HepG2 (cell line): ENCODE data around the gene MEPE. TPM values are rescaled to one million over a fixed set of nuclear protein-coding genes. Genes with fewer than 3 reads are reported as not detected.

Source experiments
- ATF7-NPFF ChIP-seq: sonication (generic); formaldehyde crosslinking; IDR thresholded peaks from 2 replicates; pipeline ENCODE4 v1.8.1; 2023; ENCODE audit warnings: mild to moderate bottlenecking, low read depth, missing genetic modification reagents, moderate library complexity
- HES4 ChIP-seq: sonication (generic); formaldehyde crosslinking; IDR thresholded peaks from 2 replicates; pipeline ENCODE4 v1.9.0; 2021; ENCODE audit warnings: mild to moderate bottlenecking, missing genetic modification reagents, borderline replicate concordance
- HIVEP1 ChIP-seq: sonication (generic); formaldehyde crosslinking; IDR thresholded peaks from 2 replicates; pipeline ENCODE4 v1.4.0; 2020; ENCODE audit warnings: mild to moderate bottlenecking, missing genetic modification reagents
- HNF4G ChIP-seq, 2 experiments: sonication (generic) in 1 of 2; formaldehyde crosslinking in 1 of 2; IDR thresholded peaks; 2 replicates each; pipeline versions ENCODE4 v1.4.0 to v1.6.1; 2011 to 2020; ENCODE audit warnings: borderline replicate concordance in 2 of 2, low read depth in 2 of 2, mild to moderate bottlenecking in 2 of 2, low read length in 1 of 2, missing genetic modification reagents in 1 of 2, moderate library complexity in 1 of 2
- KAT7 ChIP-seq: IDR thresholded peaks from 2 replicates; pipeline ENCODE4 v1.6.1; 2018; ENCODE audit warnings: borderline replicate concordance, missing compliant biosample characterization
- KDM2A ChIP-seq: sonication (generic); formaldehyde crosslinking; IDR thresholded peaks from 2 replicates; pipeline ENCODE4 v1.4.0; 2020; ENCODE audit warnings: low read depth, missing genetic modification reagents, borderline replicate concordance
- NCOA1 ChIP-seq: sonication (generic); formaldehyde crosslinking; IDR thresholded peaks from 2 replicates; pipeline ENCODE4 v1.9.0; 2021; ENCODE audit warnings: missing genetic modification reagents
- NFYC ChIP-seq: IDR thresholded peaks from 2 replicates; pipeline ENCODE4 v1.6.1; 2016; ENCODE audit warnings: missing genetic modification reagents, missing compliant biosample characterization
- PHF20 ChIP-seq: sonication (generic); formaldehyde crosslinking; IDR thresholded peaks from 2 replicates; pipeline ENCODE4 v1.5.0; 2020; ENCODE audit warnings: mild to moderate bottlenecking, missing genetic modification reagents
- POGZ ChIP-seq: sonication (generic); formaldehyde crosslinking; IDR thresholded peaks from 2 replicates; pipeline ENCODE4 v1.4.0; 2020; ENCODE audit warnings: mild to moderate bottlenecking, missing genetic modification reagents
- RFX1 ChIP-seq: fragments of 450-650 bp; IDR thresholded peaks from 2 replicates; pipeline ENCODE4 v1.6.1; 2017
- RNF2 ChIP-seq: fragments of 450-650 bp; conservative IDR thresholded peaks from 2 replicates; pipeline ENCODE4 v1.6.1; 2016; ENCODE audit warnings: low read depth
- SRSF1 ChIP-seq: fragments of 200-400 bp; formaldehyde crosslinking; optimal IDR thresholded peaks from 2 replicates; pipeline ENCODE3; 2017; ENCODE audit warnings: mild to moderate bottlenecking, low read depth, low read length, moderate library complexity
- U2AF2 ChIP-seq: fragments of 200-400 bp; formaldehyde crosslinking; IDR thresholded peaks from 2 replicates; pipeline ENCODE4 v1.6.1; 2017; ENCODE audit warnings: low read depth, mild to moderate bottlenecking, low read length
- XBP1 ChIP-seq: sonication (generic); formaldehyde crosslinking; IDR thresholded peaks from 2 replicates; pipeline ENCODE4 v1.5.0; 2020; ENCODE audit warnings: missing genetic modification reagents
- ZBTB39 ChIP-seq: sonication (generic); formaldehyde crosslinking; IDR thresholded peaks from 2 replicates; pipeline ENCODE4 v1.5.0; 2020; ENCODE audit warnings: missing genetic modification reagents
- ZFP82 ChIP-seq: sonication (generic); formaldehyde crosslinking; IDR thresholded peaks from 2 replicates; pipeline ENCODE4 v1.5.1; 2020; ENCODE audit warnings: mild to moderate bottlenecking, missing genetic modification reagents, borderline replicate concordance
- ZNF10 ChIP-seq: sonication (generic); formaldehyde crosslinking; IDR thresholded peaks from 2 replicates; pipeline ENCODE4 v1.4.0; 2020; ENCODE audit warnings: mild to moderate bottlenecking, low read depth, missing genetic modification reagents, borderline replicate concordance
- ZNF232 ChIP-seq: sonication (generic); formaldehyde crosslinking; IDR thresholded peaks from 2 replicates; pipeline ENCODE4 v1.4.0; 2020; ENCODE audit warnings: missing genetic modification reagents, borderline replicate concordance
- ZNF331 ChIP-seq: sonication (generic); formaldehyde crosslinking; IDR thresholded peaks from 2 replicates; pipeline ENCODE4 v1.4.0; 2020; ENCODE audit warnings: missing genetic modification reagents
- ZNF33B ChIP-seq: sonication (generic); formaldehyde crosslinking; IDR thresholded peaks from 2 replicates; pipeline ENCODE4 v1.5.1; 2020; ENCODE audit warnings: mild to moderate bottlenecking, missing genetic modification reagents
- ZNF512B ChIP-seq: sonication (generic); formaldehyde crosslinking; IDR thresholded peaks from 2 replicates; pipeline ENCODE4 v1.5.1; 2020; ENCODE audit warnings: missing genetic modification reagents, mild to moderate bottlenecking, borderline replicate concordance
- ZNF564 ChIP-seq: sonication (generic); formaldehyde crosslinking; IDR thresholded peaks from 2 replicates; pipeline ENCODE4 v1.8.1; 2023; ENCODE audit warnings: mild to moderate bottlenecking, missing genetic modification reagents
- ZNF569 ChIP-seq: sonication (generic); formaldehyde crosslinking; IDR thresholded peaks from 2 replicates; pipeline ENCODE4 v1.5.0; 2020; ENCODE audit warnings: mild to moderate bottlenecking, missing genetic modification reagents, moderate library complexity, borderline replicate concordance
- ZSCAN25 ChIP-seq: sonication (generic); formaldehyde crosslinking; IDR thresholded peaks from 2 replicates; pipeline ENCODE4 v1.8.0; 2022; ENCODE audit warnings: mild to moderate bottlenecking, missing genetic modification reagents
- polyA plus RNA-seq, 8 experiments: library from polyadenylated mRNA; depleted of rRNA in 3 of 8; stranded (reverse) in 7 of 8; unstranded in 1 of 8; fragments of >200 nt; fragmentation: Illumina TruSeq in 4 of 8; extraction: Trizol in 4 of 8; gene quantifications; 2 replicates each; pipeline versions ENCODE4 v1.2.1 to v1.2.3, GENCODE V29; 2011 to 2016; ENCODE audit warnings: low read depth in 4 of 8, missing spikeins in 1 of 8, mixed read lengths in 1 of 8; ENCODE audit not compliant: insufficient read depth in 1 of 8
- total RNA-seq, 5 experiments: library from RNA; depleted of rRNA; stranded (reverse); fragments of >200 nt; fragmentation: Illumina TruSeq; extraction: Trizol; gene quantifications; 2 replicates each; pipeline ENCODE4 v1.2.3, GENCODE V29; 2016; ENCODE audit warnings: low read depth in 1 of 5

MEPE gene
- total and polyA plus RNA-seq, 2 of the 13 experiments (the other 11 are each of a cell fraction or from before 2014, with no cell fraction given): 0.04 TPM; not detected in 1

- TF ChIP-seq ZNF33B (CRISPR knock-in tag) (no peak), XBP1 (CRISPR knock-in tag) (no peak), KAT7 (no peak), KDM2A (CRISPR knock-in tag) (no peak), ZNF569 (no peak), ZFP82 (CRISPR knock-in tag) (no peak), ZNF331 (CRISPR knock-in tag) (no peak), U2AF2 (no peak), ZNF232 (peak; percentile 92), ZSCAN25 (no peak), HIVEP1 (CRISPR knock-in tag) (no peak), RFX1 (no peak), HNF4G (IDR thresholded peaks at IDR 0.05; ENCODE audit: borderline replicate concordance, low read depth, low read length) (0 out of 2 replicates have a peak, but pooled peaks have one; percentile 20), HNF4G (CRISPR knock-in tag; IDR thresholded peaks at IDR 0.05; ENCODE audit: borderline replicate concordance, low read depth) (no peak), ATF7-NPFF (CRISPR knock-in tag) (no peak), NCOA1 (CRISPR knock-in tag) (no peak), ZNF512B (CRISPR knock-in tag) (no peak), ZBTB39 (CRISPR knock-in tag) (no peak), POGZ (CRISPR knock-in tag) (no peak), PHF20 (CRISPR knock-in tag) (no peak), SRSF1 (no peak), HES4 (CRISPR knock-in tag) (no peak), RNF2 (no peak), NFYC (CRISPR knock-in tag) (no peak), ZNF10 (CRISPR knock-in tag) (no peak), ZNF564 (CRISPR knock-in tag) (no peak)
Observed at GRCh38 chr4:87865288-87865687, 32.5 kb downstream of the MEPE start (continued).
